ENCODE measurements around the gene ZNF423.

The ZNF423 gene

DNA sequence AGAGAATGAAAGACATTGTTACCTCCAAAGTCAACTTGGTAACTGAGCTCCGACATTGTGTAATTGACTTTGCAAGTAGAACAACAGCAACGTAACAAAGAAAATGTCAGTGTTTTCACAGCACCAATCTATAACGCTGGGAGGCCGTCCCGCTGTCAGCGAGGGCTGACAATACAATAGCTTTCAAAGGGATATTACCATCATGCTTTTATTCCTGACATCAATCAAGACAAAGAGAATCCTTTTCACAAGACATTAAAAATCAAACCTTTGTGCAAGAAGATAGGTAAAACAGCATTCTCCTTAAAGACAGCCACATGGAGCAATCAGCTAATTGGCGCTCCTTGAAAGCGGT, 6.2 kb downstream of the ZNF423 start:
- no peak overlapping the region for H3K4me3 ChIP-seq (ENCODE audit: low read length)
- H3K79me2 ChIP-seq (ENCODE audit: control insufficient read depth, low read length), result no peaks in the 10 kb centered on the region
- no peak overlapping the region for H3K27ac ChIP-seq (ENCODE audit: low read depth, low read length)
- H3K36me3 ChIP-seq (ENCODE audit: control insufficient read depth, low read length), result no peaks in the 10 kb centered on the region
- no peaks in the 10 kb centered on the region for H3F3A ChIP-seq (ENCODE audit: control insufficient read depth, insufficient read depth)
- no peaks in the 10 kb centered on the region for H4K20me1 ChIP-seq (ENCODE audit: control insufficient read depth, insufficient read depth, low read depth, low read length)
- no peaks in the 10 kb centered on the region for H3K4me1 ChIP-seq (ENCODE audit: control insufficient read depth, low read length)
- H3K9me3 ChIP-seq (ENCODE audit: control insufficient read depth, insufficient read depth, low read length), result no peaks in the 10 kb centered on the region
- H3K4me2 ChIP-seq (ENCODE audit: low read length), result no peak overlapping the region
- peaks cover 60% of the 10 kb centered on the region for H3K27me3 ChIP-seq (ENCODE audit: control insufficient read depth, low read length)
- TF ChIP-seq EZH2phosphoT487 (IDR thresholded peaks at IDR 0.05; ENCODE audit: borderline replicate concordance, low read length), result no peak
- no peaks in the 10 kb centered on the region for H3K9me2 ChIP-seq (replicated peaks; ENCODE audit: control insufficient read depth, low read length)

DNA sequence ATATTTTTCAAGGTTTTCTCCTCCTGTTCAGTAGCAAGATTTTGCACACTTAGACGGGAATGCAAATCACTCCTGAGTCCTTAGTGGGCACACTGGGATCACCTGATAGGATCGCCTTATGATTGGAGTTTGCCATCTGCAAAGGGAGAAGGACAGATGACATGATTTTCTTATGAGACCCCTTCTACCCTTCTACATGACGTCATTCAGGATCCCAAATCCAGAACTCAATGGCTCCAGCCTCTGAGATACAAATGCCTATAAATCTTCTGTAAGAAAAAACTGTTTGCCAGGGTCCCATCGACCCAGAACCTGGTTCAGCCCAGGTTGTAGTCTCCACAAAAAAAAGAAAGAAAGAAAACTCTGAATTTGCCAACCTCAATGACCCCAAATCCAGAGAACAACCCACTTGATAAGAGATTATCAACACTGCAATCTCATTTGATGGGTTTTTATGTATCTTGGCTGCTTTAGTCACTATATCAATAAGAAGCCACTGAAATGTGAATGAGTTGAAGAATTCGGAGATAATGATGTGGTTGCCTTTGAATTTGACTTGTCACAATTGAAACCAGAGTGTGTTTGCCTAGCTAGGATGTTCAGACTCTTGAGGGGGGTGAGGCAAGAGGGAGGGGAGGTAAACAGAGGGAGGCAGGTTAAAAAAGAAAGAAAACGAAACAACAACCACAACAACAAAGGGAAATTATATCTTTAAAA, 6.7 kb downstream of the ZNF423 start:
- no peaks in the 10 kb centered on the region for H3F3A ChIP-seq (ENCODE audit: control insufficient read depth, insufficient read depth)
- no peak overlapping the region for H3K4me2 ChIP-seq (ENCODE audit: low read length)
- H3K9me2 ChIP-seq (replicated peaks; ENCODE audit: control insufficient read depth, low read length), result no peaks in the 10 kb centered on the region
- peaks cover 55% of the 10 kb centered on the region for H3K27me3 ChIP-seq (ENCODE audit: control insufficient read depth, low read length)
- no peaks in the 10 kb centered on the region for H4K20me1 ChIP-seq (ENCODE audit: control insufficient read depth, insufficient read depth, low read depth, low read length)
- no peaks in the 10 kb centered on the region for H3K9me3 ChIP-seq (ENCODE audit: control insufficient read depth, insufficient read depth, low read length)
- H3K36me3 ChIP-seq (ENCODE audit: control insufficient read depth, low read length), result no peaks in the 10 kb centered on the region
- H3K79me2 ChIP-seq (ENCODE audit: control insufficient read depth, low read length), result no peaks in the 10 kb centered on the region
- no peak overlapping the region for H3K27ac ChIP-seq (ENCODE audit: low read depth, low read length)
- no peaks in the 10 kb centered on the region for H3K4me1 ChIP-seq (ENCODE audit: control insufficient read depth, low read length)
- TF ChIP-seq EZH2phosphoT487 (IDR thresholded peaks at IDR 0.05; ENCODE audit: borderline replicate concordance, low read length), result no peak
- no peak overlapping the region for H3K4me3 ChIP-seq (ENCODE audit: low read length)

DNA sequence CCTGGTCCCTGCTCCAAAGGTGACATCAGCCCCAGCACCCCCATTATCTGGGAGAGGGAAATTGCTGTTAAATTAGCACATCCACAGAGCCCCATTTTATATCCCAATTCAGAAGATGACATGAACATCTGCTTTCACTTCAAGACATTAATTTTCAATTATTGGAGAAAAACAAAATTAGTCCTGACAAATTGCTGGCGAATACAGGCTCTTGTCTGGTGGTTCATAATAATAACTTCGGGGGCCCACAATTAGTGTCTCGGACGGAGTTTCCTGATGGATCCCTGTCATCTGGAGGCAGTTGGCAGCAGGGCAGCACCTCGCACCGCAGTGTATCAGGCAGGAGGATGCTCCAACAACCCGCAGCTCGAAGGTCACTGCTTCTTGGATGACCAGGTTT, 7.4 kb downstream of the ZNF423 start:
- H3K36me3 ChIP-seq (ENCODE audit: control insufficient read depth, low read length), result no peaks in the 10 kb centered on the region
- TF ChIP-seq, protein P1, sequence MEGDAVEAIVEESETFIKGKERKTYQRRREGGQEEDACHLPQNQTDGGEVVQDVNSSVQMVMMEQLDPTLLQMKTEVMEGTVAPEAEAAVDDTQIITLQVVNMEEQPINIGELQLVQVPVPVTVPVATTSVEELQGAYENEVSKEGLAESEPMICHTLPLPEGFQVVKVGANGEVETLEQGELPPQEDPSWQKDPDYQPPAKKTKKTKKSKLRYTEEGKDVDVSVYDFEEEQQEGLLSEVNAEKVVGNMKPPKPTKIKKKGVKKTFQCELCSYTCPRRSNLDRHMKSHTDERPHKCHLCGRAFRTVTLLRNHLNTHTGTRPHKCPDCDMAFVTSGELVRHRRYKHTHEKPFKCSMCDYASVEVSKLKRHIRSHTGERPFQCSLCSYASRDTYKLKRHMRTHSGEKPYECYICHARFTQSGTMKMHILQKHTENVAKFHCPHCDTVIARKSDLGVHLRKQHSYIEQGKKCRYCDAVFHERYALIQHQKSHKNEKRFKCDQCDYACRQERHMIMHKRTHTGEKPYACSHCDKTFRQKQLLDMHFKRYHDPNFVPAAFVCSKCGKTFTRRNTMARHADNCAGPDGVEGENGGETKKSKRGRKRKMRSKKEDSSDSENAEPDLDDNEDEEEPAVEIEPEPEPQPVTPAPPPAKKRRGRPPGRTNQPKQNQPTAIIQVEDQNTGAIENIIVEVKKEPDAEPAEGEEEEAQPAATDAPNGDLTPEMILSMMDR (IDR thresholded peaks at IDR 0.05; ENCODE audit: low read depth, low read length, poor library complexity, severe bottlenecking), result no peak
- TF ChIP-seq EZH2phosphoT487 (IDR thresholded peaks at IDR 0.05; ENCODE audit: borderline replicate concordance, low read length), result no peak
- H3K4me1 ChIP-seq (ENCODE audit: control insufficient read depth, low read length), result no peaks in the 10 kb centered on the region
- H3F3A ChIP-seq (ENCODE audit: control insufficient read depth, insufficient read depth), result no peaks in the 10 kb centered on the region
- H3K27me3 ChIP-seq (ENCODE audit: control insufficient read depth, low read length), result peaks cover 48% of the 10 kb centered on the region
- H3K9me3 ChIP-seq (ENCODE audit: control insufficient read depth, insufficient read depth, low read length), result no peaks in the 10 kb centered on the region
- H3K4me2 ChIP-seq (ENCODE audit: low read length), result no peak overlapping the region
- H4K20me1 ChIP-seq (ENCODE audit: control insufficient read depth, insufficient read depth, low read depth, low read length), result no peaks in the 10 kb centered on the region
- H3K9me2 ChIP-seq (replicated peaks; ENCODE audit: control insufficient read depth, low read length), result no peaks in the 10 kb centered on the region
- no peaks in the 10 kb centered on the region for H3K79me2 ChIP-seq (ENCODE audit: control insufficient read depth, low read length)
- H3K27ac ChIP-seq (ENCODE audit: low read depth, low read length), result no peak overlapping the region
- H3K4me3 ChIP-seq (ENCODE audit: low read length), result no peak overlapping the region

DNA sequence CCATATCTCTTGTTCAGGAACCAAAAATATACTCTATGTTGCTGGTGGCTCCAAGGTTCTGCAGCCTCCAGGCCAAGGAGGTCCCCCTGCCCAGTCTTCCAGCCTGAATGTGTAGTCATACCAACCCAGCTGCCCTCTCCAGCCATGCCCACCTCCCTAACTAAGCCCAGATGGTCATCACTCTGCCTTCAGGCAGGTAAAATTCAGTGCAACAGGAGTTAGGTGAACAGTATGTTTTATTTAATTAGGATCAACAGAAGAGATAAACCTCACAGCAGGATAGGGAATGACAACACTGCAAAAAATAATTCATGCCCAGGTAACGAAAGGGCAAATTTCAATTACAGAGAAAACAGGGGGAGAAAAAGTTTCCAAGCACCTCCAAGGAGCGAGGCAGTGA, 9.1 kb downstream of the ZNF423 start:
- H3K4me2 ChIP-seq (ENCODE audit: low read length), result no peak overlapping the region
- no peak overlapping the region for H3K4me3 ChIP-seq (ENCODE audit: low read length)
- H3F3A ChIP-seq (ENCODE audit: control insufficient read depth, insufficient read depth), result no peaks in the 10 kb centered on the region
- H3K36me3 ChIP-seq (ENCODE audit: control insufficient read depth, low read length), result no peaks in the 10 kb centered on the region
- no peak overlapping the region for H3K27ac ChIP-seq (ENCODE audit: low read depth, low read length)
- peaks cover 34% of the 10 kb centered on the region for H3K27me3 ChIP-seq (ENCODE audit: control insufficient read depth, low read length)
- no peaks in the 10 kb centered on the region for H3K9me3 ChIP-seq (ENCODE audit: control insufficient read depth, insufficient read depth, low read length)
- no peaks in the 10 kb centered on the region for H3K9me2 ChIP-seq (replicated peaks; ENCODE audit: control insufficient read depth, low read length)
- H3K4me1 ChIP-seq (ENCODE audit: control insufficient read depth, low read length), result no peaks in the 10 kb centered on the region
- no peaks in the 10 kb centered on the region for H4K20me1 ChIP-seq (ENCODE audit: control insufficient read depth, insufficient read depth, low read depth, low read length)
- no peaks in the 10 kb centered on the region for H3K79me2 ChIP-seq (ENCODE audit: control insufficient read depth, low read length)
- TF ChIP-seq, protein P1 (IDR thresholded peaks at IDR 0.05; ENCODE audit: low read depth, low read length, poor library complexity, severe bottlenecking), result no peak
- no peak for TF ChIP-seq EZH2phosphoT487 (IDR thresholded peaks at IDR 0.05; ENCODE audit: borderline replicate concordance, low read length)

Data from DOHH2 (cell line).